Stimulated activated CD4-positive, alpha-beta T cell treated with anti-CD3 and anti-CD28 coated beads, Interleukin-2, amount 100 ng/mL, for 4 hours (primary cell): ENCODE measurements around the gene WDR5B.
"Not testable (repeated sequence)": the region's sequence is repeated elsewhere in the genome, so short reads cannot be mapped to it uniquely, and the experiment has no call there.

Source experiments
- DNase-seq: peaks from one replicate; pipeline ENCODE4 v3.0.0-alpha.2; 2020; ENCODE audit warnings: low read depth

The WDR5B gene

DNA sequence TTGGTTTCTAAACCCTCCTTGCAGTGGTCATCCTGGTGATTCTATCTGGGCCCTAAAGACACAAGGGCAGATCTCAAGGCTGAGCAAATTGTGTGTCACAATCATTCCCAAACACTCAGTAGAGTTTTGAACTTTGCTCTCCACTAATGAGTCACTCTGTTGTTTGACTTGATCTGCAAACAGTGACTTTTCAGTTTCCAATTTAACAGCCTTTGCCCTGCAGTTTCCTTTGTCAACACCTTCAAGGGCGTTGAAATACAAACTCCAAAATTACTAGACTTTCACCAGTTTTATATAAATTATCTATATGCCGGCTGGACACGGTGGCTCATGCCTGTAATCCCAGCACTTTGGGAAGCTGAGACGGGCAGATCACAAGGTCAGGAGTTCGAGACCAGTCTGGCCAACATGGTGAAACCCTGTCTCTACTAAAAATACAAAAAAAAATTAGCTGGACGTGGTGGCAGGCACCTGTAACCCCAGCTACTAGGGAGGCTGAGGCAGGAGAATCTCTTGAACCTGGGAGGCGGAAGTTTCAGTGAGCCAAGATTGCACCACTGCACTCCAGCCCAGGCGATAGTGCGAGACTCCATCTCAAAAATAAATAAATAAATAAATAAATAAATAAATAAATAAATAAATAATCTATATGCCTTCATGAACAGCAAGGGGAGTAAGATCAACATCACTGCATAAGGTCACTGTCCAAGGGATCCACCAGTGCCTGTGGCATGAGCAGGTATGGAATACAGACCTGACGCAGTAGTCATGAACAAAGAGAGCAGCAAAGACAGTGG is 50.1 kb downstream of the WDR5B start:
- not testable (repeated sequence) for DNase-seq

DNA sequence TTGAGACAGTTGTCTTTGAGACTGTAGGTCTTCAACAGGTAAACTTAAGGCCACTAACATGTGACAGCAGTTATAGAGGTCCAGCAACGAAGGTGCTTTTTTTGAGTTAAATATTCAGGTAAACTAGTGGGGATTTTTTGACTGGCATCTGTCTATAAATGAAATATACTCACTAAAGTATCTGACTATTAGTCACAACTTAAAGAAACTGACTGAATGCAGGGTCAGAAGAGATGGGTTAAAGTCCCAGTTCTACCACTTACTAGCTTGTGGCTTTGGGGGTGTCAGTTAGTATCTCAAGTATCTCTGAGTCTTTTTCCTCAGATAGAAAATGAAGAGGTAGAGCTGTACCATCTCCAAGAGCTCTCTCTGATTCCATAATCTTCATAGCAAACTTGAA is 50.8 kb downstream of the WDR5B start:
- no peak for DNase-seq

DNA sequence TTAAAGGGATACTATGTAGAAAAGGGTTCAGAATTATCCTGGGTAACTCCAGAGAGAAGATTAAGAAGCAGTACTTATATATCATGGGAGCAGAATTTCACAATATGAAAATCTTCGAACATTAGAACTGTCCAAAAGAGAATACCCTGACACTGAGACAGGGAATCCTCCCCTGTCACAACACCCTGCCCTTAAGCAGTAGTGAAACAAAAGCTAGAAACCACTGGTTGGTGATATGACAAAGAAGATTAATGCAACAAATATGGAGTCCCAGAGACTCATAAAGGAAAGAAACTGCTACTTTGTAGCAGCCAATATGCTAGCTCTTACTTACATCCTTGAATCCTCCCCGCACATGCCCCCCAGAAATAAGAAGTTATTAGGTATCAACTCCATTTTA is 51.4 kb downstream of the WDR5B start:
- no peak for DNase-seq
